ENCODE data around the gene SLMAP.

SLMAP gene

DNA sequence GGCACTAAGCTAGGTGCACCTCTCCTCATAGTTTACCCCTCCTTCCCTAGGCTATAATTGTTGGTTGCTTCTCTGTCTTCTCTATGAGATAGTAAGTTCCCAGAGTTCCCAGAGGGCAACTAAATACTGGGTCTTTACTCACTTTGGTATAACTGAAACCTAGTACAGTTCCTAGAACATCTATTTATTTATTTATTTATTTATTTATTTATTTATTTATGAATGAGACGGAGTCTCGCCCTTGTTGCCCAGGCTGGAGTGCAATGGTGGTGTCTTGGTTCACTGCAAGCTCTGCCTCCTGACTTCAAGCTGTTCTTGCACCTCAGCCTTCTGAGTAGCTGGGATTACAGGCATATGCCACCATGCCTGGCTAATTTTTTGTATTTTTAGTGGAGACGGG is 181.0 kb downstream of the SLMAP start:
- no peak for DNase-seq (ENCODE audit: low read depth in 2 of 3, low spot score in 1 of 3)

DNA sequence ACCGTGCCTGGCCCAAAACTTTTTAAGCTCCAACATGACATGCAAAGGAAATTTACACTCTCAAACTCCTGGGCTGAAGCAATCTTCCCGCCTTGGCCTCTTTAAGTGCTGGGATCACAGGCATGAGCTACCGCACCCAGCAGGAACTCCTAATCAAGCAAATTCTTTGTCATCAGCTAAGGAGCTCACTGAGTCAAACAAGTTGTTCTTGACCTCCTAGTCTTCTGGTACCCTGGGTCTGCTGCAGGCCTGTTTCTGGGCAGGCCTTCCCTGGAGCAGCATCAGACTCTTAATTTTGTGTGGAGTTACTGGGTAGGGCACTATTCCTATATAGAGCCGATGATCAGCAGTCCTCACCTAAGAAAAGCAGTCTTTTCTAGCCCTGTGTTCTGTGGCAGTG is 183.7 kb downstream of the SLMAP start:
- DNase-seq (ENCODE audit: low read depth in 2 of 3, low spot score in 1 of 3) = no peak

DNA sequence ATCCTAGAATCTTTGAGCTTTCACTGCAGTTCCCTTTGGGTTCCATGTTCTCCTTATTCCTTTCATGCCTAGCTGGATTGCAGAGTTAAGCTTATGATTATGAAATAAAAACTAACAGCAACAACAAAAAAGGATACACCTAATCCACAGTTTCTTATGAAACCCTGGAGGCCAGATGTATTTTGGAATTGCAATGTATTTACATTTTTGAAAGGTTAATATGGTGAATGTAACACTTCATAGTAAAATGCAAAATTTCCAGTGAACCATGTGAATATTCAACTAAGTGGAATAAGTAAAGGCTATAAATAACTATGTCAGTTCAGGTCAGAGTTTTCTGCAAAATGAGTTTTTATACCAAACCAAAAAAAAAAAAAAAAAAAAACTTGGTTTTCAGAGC is 186.3 kb downstream of the SLMAP start:
- no peak for DNase-seq (ENCODE audit: low read depth in 2 of 3, low spot score in 1 of 3)

DNA sequence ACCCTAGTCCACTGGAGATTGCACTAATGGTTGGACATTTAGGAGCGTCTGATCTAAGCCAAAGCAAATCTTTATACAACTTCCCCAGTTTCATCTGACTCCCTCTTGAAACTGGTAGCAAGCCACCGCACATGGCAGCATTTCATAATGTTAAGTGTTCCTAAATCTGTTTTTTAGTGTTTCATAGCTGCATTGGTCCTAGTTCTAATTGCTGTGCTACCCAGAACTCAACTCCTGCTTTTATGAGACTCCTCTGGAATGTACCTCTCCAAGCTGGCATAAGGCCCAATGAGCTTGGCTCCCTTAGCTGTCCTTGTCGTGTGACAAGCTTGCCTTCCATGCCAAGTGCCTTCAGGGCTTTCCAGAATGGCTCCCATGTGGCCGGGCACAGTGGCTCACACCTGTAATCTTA is 186.8 kb downstream of the SLMAP start:
- no peak for DNase-seq (ENCODE audit: low read depth in 2 of 3, low spot score in 1 of 3)

DNA sequence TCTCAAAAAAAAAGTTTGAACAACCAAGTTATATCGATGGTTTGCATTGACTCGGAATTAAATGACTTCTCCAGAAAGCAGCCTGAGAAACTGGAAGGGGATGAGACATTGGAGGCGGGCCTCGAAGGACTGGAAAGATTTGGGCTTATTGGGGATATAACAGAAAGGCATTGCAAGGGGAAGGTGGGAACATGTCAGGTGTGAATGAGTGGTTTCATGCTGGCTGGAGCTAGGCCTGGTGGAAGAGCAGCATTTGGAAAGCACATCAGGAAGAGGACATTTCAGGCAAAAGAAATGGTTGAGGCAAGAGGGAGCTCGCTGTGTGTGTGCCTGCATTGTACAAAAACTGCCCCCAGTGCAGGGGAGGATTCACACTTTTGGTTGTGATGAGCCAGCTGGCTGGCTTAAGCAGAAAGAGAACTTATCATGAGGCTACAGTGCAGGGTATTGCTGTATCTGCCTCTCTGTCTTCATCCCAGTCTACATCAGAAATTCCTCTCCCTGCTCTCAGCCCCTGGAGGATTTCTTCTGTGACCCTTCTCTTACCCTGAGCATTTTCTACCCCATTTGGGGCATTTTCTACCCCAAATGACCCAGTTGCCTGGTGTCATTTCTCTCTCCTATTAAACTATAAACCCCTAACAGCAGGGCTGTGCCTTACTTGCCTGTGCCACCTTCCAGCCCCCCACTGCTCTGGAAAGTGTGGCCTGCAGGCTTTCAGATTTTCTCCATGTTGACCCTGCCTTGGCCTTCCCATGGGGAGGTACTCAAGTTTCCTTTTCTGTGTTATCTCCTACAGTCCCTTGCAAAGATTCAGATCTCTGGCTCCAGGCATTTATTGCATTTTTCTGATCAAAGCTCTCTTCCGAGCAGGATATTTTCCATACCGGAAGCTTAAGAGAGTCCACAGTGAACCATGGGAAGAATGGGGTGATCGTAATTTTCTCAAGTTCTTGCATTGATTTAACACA is 187.7 kb downstream of the SLMAP start:
- no peak for DNase-seq (ENCODE audit: low read depth in 2 of 3, low spot score in 1 of 3)

DNA sequence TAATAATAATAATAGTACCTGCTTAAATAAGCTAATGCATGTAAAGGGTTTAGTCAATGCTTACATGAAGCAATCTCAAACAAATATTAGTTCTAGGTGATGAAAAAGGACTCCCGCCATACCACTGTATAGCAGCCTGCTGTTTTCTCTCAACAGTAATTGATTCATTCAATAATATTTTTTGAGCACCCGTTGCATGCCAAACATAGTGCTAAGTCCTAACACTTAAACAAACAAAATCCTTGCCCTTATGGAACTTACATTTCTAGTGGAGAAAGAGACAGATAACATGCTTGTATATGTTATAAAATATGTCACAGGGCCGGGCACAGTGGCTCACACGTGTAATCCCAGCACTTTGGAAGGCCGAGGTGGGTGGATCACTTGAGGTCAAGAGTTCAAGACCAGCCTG is 190.9 kb downstream of the SLMAP start:
- no peak for DNase-seq (ENCODE audit: low read depth in 2 of 3, low spot score in 1 of 3)

DNA sequence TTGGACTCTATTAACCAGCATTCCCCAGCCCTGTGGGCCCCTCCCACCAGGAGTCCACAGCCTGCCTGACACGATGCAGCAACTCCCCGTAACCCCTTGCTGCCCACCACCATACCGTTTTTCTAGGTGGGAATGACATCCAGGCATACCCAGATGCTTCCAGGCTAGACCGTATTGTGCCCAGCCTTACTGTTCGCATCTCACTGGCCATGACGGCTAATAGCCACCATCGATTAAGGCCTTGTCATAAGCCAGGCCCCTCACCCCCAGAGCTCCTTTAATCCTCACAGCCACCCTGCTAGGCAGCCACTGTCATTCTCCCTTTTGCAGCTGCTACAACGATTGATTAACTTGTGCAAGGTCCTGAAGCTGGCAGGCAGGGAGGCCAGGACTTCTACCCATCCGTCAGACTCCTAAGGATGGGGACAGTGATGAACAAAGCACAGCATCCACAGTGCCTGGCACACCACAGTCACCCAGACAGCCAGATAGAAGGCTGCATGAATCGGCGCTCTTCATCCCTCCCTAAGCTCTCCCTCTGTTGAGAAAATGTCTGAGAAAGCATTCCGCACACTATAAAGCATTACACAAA is 192.1 kb downstream of the SLMAP start:
- DNase-seq (ENCODE audit: low read depth in 2 of 3, low spot score in 1 of 3) = no peak

DNA sequence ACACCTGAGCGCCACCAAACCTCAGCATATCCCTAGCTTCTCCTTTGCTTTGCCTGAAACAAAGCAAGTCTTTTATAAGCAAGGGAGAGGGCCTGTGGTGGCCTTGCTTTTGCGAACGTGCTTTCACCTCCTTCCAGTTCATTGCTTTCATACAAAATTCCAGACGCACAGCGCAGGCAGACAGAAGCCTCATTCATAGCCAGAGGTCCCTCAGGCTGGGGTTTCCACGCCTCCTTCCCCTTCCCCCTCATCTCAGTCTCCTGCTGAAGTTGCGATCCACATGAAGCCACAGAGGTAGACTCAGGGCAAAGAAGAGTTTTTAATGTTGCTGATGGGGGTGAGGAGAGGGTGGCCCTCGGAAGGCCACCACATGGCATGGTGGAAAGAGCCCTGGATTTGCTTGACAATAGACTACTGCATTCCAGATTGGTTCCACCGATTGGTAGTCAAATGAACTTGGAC is 192.7 kb downstream of the SLMAP start:
- DNase-seq (ENCODE audit: low read depth in 2 of 3, low spot score in 1 of 3) = no peak

DNA sequence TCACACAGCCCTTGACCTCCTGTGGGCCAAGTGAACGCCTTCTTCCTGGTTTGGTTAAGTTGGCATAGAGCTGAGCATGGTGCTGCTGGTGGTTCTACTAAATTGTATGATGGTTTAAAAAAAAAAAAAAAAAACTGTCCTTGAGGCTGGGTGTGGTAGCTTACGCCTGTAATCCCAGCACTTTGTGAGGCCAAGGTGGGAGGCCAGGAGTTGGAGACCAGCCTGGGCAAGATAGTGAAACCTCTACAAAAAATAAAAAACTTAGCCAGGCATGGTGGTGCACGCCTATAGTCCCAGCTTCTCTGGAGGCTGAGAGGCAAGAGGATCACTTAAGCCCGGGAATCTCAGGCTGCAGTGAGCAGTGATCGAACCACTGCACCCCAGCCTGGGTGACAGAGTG is 193.2 kb downstream of the SLMAP start:
- DNase-seq (ENCODE audit: low read depth in 2 of 3, low spot score in 1 of 3) = no peak

DNA sequence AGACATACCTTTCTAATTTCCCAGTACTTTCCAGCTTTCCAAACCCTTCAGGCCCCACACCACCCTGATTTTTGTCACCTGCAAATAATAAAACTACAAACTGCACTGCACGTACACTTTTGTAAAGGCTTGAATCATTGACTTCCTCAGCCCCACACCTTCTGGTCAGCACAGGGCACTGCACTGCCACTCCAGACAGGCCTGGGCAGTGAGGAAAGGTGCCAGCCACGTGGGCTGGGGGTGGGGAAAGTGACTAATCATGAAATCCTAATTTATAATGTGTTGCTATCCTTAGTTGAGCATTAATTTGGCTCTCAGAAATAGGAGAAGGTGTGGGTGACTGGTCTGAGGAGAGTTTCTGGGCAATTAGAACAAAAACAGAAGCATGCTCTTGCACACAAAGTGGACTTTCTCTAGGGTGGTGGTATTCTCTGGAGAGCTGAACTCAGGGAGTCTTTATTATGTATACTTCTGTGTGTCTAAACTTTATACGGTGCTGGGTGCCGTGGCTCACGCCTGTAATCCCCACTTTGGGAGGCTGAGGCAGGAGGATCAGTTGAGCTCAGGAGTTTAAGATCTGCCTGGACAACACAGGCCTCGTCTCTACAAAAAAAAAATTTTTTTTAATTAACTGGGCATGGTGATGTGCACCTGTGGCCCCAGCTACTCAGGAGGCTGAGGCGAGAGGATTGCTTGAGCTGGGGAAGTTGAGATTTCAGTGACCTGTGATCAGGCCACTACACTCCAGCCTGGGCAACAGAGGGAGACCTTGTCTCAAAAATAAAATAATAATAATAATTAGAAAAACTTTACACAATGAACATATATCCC is 193.9 kb downstream of the SLMAP start:
- DNase-seq (ENCODE audit: low read depth in 2 of 3, low spot score in 1 of 3) = no peak

DNA sequence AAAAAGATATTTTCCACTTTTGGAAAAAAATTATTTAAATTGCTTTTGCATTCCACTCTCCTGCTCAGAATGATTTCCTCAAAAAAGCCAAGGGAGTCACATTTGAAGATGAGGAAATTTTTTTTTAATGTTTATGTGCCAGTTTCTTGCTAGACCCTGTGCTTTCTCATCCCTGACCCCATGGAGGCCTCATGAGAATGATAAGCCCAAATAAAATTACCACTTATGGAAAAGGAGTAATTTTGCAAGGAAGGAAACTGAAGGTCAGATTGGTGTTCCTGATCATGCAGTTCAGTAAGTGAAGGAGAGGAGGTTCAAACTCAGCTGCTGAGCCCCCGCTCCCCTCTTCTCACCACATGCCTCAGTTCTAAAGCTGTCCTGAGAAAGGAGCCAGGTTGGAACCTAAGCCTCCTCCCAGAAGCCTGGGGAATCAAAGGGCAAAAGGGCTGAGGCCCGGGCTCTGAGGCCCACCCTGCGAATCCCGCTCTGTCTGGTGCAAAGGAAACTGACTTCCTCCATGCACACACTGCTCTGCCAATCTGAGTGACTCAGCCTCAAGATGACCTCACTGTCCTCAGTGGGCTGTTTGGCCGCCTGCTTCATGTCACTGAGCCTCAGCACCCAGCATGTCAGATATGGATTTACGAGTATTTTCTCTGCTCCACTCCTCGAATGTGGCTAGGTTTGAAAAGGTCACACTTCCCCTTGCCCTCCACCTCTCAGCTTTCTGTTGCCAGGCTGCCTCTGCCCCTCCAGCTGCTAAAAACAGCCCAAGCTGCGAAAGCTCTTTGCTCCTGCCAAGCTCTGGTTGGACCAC is 195.2 kb downstream of the SLMAP start:
- no peak for DNase-seq (ENCODE audit: low read depth in 2 of 3, low spot score in 1 of 3)

DNA sequence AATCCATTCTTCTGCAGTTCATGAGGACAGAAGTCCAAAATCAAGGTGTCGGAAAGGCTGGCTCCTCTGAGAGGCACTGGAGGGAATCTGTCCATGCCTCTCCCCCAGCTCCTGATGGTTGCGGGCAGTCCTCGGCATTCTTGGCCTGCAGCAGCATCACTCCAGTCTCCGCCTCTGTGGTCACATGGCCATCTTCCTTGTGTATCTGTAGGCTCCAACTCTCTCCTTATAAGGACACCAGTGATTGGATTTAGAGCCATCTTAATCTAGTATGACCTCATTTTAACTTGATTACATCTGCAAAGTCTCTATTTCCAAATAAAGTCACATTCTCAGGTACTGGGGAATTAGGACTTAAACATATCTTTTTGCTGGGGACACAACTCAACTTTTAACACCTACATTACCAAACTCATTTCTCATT is 196.1 kb downstream of the SLMAP start:
- DNase-seq (ENCODE audit: low read depth in 2 of 3, low spot score in 1 of 3) = no peak

DNA sequence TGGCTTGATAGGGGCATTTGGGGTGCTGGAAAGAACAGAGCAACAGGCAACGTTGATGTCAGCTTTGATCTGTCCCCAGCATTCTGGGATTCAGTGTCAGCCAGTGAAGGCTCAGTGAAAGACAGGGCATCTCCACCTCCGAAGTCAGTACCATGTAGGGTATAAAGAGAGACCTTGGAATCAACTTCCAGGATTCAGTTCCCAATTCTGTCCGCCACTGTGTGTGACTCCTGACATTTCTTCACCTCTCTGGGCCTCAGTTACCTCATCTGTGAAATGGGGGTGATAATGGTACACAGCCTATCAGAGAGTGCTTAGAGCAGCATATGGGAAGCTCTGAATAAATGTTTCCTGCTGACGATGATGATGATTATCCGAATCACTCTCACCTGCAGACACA is 196.5 kb downstream of the SLMAP start:
- DNase-seq (ENCODE audit: low read depth in 2 of 3, low spot score in 1 of 3) = no peak

DNA sequence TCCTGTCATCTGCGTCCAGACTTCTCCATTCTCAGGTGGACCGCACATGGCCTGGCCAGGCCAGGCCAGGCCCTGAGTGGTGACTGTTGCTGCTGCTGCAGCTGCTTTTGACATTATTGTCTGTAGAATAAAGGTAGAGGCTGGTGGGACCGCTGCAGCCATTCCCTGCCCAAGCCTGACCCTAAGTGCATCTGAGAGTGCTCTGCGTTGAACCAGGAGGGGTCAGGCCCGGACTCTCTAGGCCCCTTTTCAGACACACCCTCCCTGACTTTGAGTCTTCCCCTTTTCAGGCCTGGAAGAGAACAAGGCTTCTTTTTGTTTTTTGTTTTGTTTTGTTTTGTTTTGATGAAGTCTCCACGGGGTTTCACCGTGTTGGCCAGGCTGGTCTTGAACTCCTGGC is 197.5 kb downstream of the SLMAP start:
- no peak for DNase-seq (ENCODE audit: low read depth in 2 of 3, low spot score in 1 of 3)

DNA sequence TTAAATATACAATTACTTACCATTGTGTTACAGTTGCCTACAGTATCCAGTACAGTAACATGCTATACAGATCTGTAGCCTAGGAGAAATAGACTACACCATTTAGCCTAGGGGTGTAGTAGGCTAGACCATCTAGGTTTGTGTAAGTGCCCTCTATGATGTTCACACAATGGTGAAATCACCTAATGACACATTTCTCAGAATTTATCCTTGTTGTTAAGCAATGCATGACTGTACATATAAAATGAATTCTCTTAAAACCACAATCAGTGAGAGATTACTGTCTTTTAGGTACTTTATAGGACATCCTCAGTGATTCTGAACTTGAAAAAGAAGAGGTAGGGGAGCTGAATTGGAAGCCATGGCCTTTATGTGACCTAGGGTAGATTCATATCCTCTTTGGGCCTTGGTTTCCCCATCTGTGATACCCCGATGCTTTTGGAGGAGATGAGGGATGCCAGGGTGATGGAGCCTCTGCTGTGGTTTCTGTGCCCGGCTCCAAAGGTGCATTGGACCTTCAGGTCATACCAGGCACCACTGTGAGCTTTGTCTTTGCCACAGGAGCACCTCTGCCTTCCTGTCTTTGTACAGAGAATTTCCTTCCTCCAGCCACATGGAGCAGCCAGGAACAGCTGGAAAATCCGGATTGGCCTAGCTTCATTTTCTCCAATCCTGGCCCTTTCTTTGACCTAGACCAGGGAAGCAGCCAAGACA is 200.2 kb downstream of the SLMAP start:
- peak in 1 of 3 donors; percentile 5 for DNase-seq (ENCODE audit: low read depth in 2 of 3, low spot score in 1 of 3)

DNA sequence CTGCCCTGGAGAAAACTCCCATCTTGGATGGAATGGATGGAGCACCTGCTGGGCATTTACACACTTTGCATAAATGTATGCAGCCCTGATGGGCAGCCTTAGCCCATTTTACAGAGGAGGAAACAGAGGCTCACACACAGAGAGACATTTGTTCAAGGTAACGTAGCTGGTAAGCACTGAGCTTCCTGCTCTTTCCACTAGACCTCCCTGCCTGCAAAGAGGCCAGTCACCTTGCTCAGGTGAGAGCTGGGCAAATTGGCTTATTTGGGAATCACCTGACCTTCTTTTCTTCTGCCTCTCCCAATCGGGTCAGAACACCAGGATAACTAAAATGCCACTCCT is 200.7 kb downstream of the SLMAP start:
- DNase-seq (ENCODE audit: low read depth in 2 of 3, low spot score in 1 of 3) = no peak

DNA sequence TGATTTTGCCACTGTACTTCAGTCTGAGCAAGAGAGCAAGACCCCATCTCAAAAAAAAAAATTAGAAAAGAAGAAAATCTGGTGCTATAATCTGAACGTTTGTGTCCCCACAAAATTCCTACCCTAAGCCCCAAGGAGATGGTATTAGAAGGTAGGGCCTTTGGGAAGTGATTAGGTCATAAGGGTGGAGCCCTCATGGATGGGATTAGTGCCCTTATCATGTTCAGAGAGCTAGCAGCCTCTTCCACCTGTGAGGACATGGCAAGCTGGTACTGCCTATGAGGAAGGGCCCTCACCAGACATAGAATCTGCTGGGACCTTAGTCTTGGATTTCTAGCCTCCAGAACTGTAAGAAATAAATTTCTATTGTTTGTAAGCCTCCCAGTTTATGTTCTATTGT is 201.7 kb downstream of the SLMAP start:
- DNase-seq (ENCODE audit: low read depth in 2 of 3, low spot score in 1 of 3) = no peak

DNA sequence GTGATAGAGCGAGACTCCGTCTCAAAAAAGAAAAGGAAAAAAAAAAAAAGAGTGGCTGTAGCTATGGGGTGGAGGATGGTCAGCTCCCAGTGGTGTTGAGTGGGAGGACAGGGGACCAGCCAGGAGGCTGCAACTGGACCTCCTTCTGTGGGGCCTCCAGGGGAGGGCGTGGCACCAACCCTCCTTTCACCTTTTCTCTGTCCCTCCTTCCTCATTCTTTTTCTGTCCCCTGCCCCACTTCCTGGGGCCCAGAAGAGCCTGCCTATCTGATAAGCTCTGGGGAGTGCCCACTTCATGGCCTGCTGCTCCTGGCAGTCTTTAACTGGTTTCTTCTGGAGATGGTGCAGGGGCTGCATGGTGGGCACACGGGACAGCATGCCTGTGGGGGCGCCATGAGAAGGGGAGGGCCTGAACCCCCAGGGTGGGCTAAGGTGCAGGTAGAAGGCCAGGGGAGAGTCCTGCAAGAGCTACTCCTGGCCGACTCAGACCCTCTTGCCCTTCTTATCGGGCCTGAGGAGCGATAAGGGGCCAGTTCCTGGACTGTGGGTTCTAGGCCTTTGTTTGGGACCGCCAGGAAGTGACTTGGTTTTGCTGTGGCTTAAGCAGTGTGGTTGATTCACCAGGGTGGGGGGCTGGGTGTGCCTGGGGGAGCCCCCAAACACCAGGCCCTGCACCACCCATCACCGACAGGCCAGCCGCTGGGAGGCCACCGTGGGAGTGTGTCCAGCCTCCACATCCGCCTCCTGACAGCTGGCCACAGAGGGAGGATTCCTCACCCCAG is 202.7 kb downstream of the SLMAP start:
- no peak for DNase-seq (ENCODE audit: low read depth in 2 of 3, low spot score in 1 of 3)

DNA sequence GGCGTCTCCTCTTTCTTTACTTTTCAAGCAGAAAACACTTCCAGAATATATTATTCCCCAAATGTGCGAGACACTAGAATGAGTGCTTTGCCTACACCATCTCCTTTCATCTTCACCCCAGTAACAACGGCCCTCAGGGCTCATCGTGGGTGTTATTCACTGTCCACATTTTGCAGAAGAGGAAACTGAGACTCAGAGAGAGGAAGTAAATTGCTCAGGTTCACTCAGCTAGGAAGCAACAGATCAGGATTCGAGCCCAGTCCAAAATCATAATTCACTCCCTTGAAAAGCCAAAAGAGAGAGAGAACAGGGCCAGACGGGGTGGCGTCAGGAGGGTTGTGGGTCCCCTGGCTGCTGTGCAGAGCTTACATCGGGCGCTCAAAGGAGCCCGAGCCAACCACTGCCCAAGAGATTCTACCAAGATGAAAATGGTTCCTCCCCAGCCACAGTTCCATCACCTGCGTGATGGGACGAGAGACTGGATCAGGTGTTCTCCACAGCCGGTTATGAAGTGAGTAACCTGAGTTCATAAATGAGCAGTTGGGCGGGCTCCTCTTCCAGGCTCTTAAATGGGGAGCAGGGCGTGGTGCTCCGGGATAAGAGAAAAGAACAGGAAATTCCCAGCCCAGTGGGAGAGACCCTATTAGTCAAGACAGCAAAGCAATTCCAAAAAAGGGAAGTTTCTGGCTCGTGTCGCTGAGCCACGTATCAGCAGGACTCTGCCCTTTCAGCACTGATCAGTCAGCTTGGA is 203.5 kb downstream of the SLMAP start:
- no peak for DNase-seq (ENCODE audit: low read depth in 2 of 3, low spot score in 1 of 3)
